ENCODE results near the gene HNRNPL. TPM values are rescaled to one million over a fixed set of nuclear protein-coding genes. Genes with fewer than 3 reads are reported as not detected.

HNRNPL gene
- total and polyA plus RNA-seq, 2 of the 8 experiments (the other 6 are each of a cell fraction or from before 2014, with no cell fraction given) = 404 to 779 TPM

- H3K79me2 ChIP-seq (ENCODE audit: control insufficient read depth in 1 of 2, insufficient read depth in 2 of 2, low read length in 2 of 2) = peaks cover 0 to 4% of the 10 kb centered on the region in 2 experiments; a peak in 2 of 4 replicates
- H3K36me3 ChIP-seq (ENCODE audit: control insufficient read depth in 2 of 4, insufficient read depth in 4 of 4, low read length in 3 of 4) = peaks cover 51 to 61% (median 55%) of the 10 kb centered on the region in 4 experiments
- H2BK20ac ChIP-seq (ENCODE audit: low read length) = no peak overlapping the region
- H2BK120ac ChIP-seq (replicated peaks; ENCODE audit: low read depth, low read length) = no peak overlapping the region
- H3K4me3 ChIP-seq (ENCODE audit: extremely low read depth in 1 of 4, insufficient read depth in 2 of 4, low read depth in 3 of 4, low read length in 4 of 4) = no peak overlapping the region
- no peak overlapping the region for H3K4me2 ChIP-seq (ENCODE audit: insufficient read depth in 1 of 2, low read depth in 2 of 2, low read length in 2 of 2)
- H4K20me1 ChIP-seq (replicated peaks in 1 of 2; ENCODE audit: control insufficient read depth in 1 of 2, insufficient read depth in 2 of 2, low read length in 2 of 2) = peaks cover 16 to 25% of the 10 kb centered on the region in 2 experiments
- H3K23me2 ChIP-seq (ENCODE audit: low read depth, low read length) = peaks cover 2% of the 10 kb centered on the region
- H3K4ac ChIP-seq (replicated peaks; ENCODE audit: insufficient read length, low read depth, low read length) = no peak overlapping the region
- no peak overlapping the region for H3K14ac ChIP-seq (ENCODE audit: insufficient read length)
- no peaks in the 10 kb centered on the region for H3K27me3 ChIP-seq (replicated peaks in 1 of 4; ENCODE audit: control insufficient read depth in 3 of 4, extremely low read depth in 1 of 4, insufficient read depth in 3 of 4, low read length in 3 of 4)
- H4K8ac ChIP-seq (ENCODE audit: extremely low read depth, insufficient read depth, low read length) = no peak overlapping the region; the same call in 1 of the 2 replicates
- TF ChIP-seq E2F6 (IDR thresholded peaks at IDR 0.05) (no peak), TEAD4 (IDR thresholded peaks at IDR 0.05; ENCODE audit: low read depth, low read length) (no peak)
- DNase-seq (ENCODE audit: low read depth in 1 of 2, low spot score in 2 of 2) = no peak
- H2BK15ac ChIP-seq (ENCODE audit: low read length) = no peak overlapping the region
- H2AFZ ChIP-seq (ENCODE audit: low read length) = no peak overlapping the region
- H3K4me1 ChIP-seq (replicated peaks in 1 of 4; ENCODE audit: control insufficient read depth in 3 of 4, insufficient read depth in 4 of 4, low read length in 3 of 4) = 0 out of 7 replicates have a peak, but pooled peaks cover 0 to 2% (median 0%) of the 10 kb centered on the region in 4 experiments
- no peak overlapping the region for H4K91ac ChIP-seq (replicated peaks; ENCODE audit: insufficient read length, low read length)
- no peaks in the 10 kb centered on the region for H3K79me1 ChIP-seq (ENCODE audit: low read depth, low read length)
- no peak overlapping the region for H3K18ac ChIP-seq (ENCODE audit: extremely low read depth, low read length)
- H3K23ac ChIP-seq (ENCODE audit: insufficient read length) = no peak overlapping the region
- 93% methylated on average over 7 of the region's 8 CpGs; no CpG with 5 or more reads in 1 of the 2 experiments for WGBS, 2 experiments (ENCODE audit: extremely low coverage in 1 of 2, insufficient coverage in 1 of 2, insufficient read length in 1 of 2, insufficient replicate concordance in 2 of 2, low coverage in 1 of 2, low lambda C conversion rate in 2 of 2, missing lambda C conversion rate in 1 of 2)
- no peaks in the 10 kb centered on the region for H3K9me3 ChIP-seq (ENCODE audit: insufficient read depth in 2 of 2, low read depth in 1 of 2, low read length in 1 of 2)
- FAIRE-seq = no peak
- no peak overlapping the region for H3K56ac ChIP-seq (replicated peaks; ENCODE audit: insufficient read length, low read depth, low read length)
- H2BK12ac ChIP-seq (ENCODE audit: low read depth, low read length) = no peak overlapping the region
- no peak overlapping the region for H2BK5ac ChIP-seq (ENCODE audit: low read depth, low read length)
- ChIA-PET CTCF (ENCODE audit: partially characterized antibody) (interaction anchor here (1.2 kb wide), 1 partner anchor 110 kb away, joined by 3 read pairs; no protein-coding TSS in a partner anchor), POLR2A (ENCODE audit: partially characterized antibody) (interaction anchor here (0.7 to 14.2 kb wide), 19 partner anchors 9 to 113 kb away, joined by 3 to 376 read pairs (median 5); partner anchors contain the start of genes HNRNPL, NFKBIB and RINL)
- no peak overlapping the region for H4K5ac ChIP-seq (ENCODE audit: insufficient read length, low read depth, low read length)
- H3K9ac ChIP-seq (replicated peaks in 1 of 4; ENCODE audit: extremely low read depth in 1 of 4, low read depth in 3 of 4, low read length in 3 of 4) = no peak overlapping the region
- H3K27ac ChIP-seq (ENCODE audit: low read depth, low read length) = no peak overlapping the region
- no peak overlapping the region for H2AK5ac ChIP-seq (ENCODE audit: low read depth, low read length)
Observed at GRCh38 chr19:38836159-38836982, 13.4 kb downstream of the HNRNPL start.

Data from H1 (cell line).